ENCODE measurements around the gene PTGES3.

- TF ChIP-seq CTCF (IDR thresholded peaks at IDR 0.05; ENCODE audit: low read depth, low read length) = no peak
- no peak for TF ChIP-seq EZH2phosphoT487 (IDR thresholded peaks at IDR 0.05; ENCODE audit: low read depth)
Observed at GRCh38 chr12:56616925-56617324, 71.2 kb downstream of the PTGES3 start.
